HG03378 (cell line): Measurements from ENCODE around the gene HLA-F.

Experiments
- ATAC-seq: cut with Tn5 transposase; IDR thresholded peaks from one replicate; pipeline ENCODE4 v1.9.1; 2021; ENCODE audit warnings: mild to moderate bottlenecking, moderate library complexity; ENCODE audit not compliant: unreplicated experiment

Gene HLA-F

GRCh38 chr6:29723666-29724588 lies 693 bp downstream of the HLA-F start:
- peak; percentile 22 for ATAC-seq

- ATAC-seq, result no peak
These were observed 2.0 kb downstream of the HLA-F start for GRCh38 chr6:29724937-29725869.

GRCh38 chr6:29726001-29726400 lies 2.8 kb downstream of the HLA-F start:
- ATAC-seq, result no peak

GRCh38 chr6:29726571-29727194 lies 3.4 kb downstream of the HLA-F start:
- no peak for ATAC-seq

- ATAC-seq, result no peak
These were observed 4.4 kb downstream of the HLA-F start for GRCh38 chr6:29727637-29728036.

GRCh38 chr6:29728173-29728874 lies 5.1 kb downstream of the HLA-F start:
- ATAC-seq, result no peak

GRCh38 chr6:29728875-29729270 lies 5.6 kb downstream of the HLA-F start:
- no peak for ATAC-seq

GRCh38 chr6:29729774-29730328 lies 6.6 kb downstream of the HLA-F start:
- no peak for ATAC-seq

- no peak for ATAC-seq
These were observed 7.4 kb downstream of the HLA-F start for GRCh38 chr6:29730575-29731126.

- ATAC-seq, result no peak
These were observed 8.0 kb downstream of the HLA-F start for GRCh38 chr6:29731281-29731680.

- ATAC-seq, result no peak
These were observed 9.8 kb downstream of the HLA-F start for GRCh38 chr6:29733057-29733456.

GRCh38 chr6:29734046-29735018 lies 11.1 kb downstream of the HLA-F start:
- no peak for ATAC-seq

- ATAC-seq, result no peak
These were observed 13.3 kb downstream of the HLA-F start for GRCh38 chr6:29736563-29736962.

- no peak for ATAC-seq
These were observed 14.7 kb downstream of the HLA-F start for GRCh38 chr6:29737707-29738630.

- no peak for ATAC-seq
These were observed 16.1 kb downstream of the HLA-F start for GRCh38 chr6:29739136-29739881.

GRCh38 chr6:29739882-29740261 lies 16.6 kb downstream of the HLA-F start:
- no peak for ATAC-seq

GRCh38 chr6:29741592-29741991 lies 18.4 kb downstream of the HLA-F start:
- no peak for ATAC-seq
